Dermis blood vessel endothelial cell (primary cell): ENCODE measurements around the gene ING3. TPM values are rescaled to one million over a fixed set of nuclear protein-coding genes. Genes with fewer than 3 reads are reported as not detected.
"Not testable (repeated sequence)": the region's sequence is repeated elsewhere in the genome, so short reads cannot be mapped to it uniquely, and the experiment has no call there.

Source experiments
- DNase-seq: peaks from one replicate; pipeline ENCODE4 v3.0.0; 2010
- total RNA-seq: library from RNA; depleted of rRNA; stranded (reverse); fragments of >200 nt; gene quantifications from 2 replicates; pipeline ENCODE4 v1.2.3, GENCODE V29; 2014

The ING3 gene
- total RNA-seq, 1 donor from 2014 or later = 35.1 TPM

GRCh38 chr7:121003986-121004685, 53.6 kb downstream of the ING3 start:
- DNase-seq = no peak

GRCh38 chr7:121005058-121005457, 54.5 kb downstream of the ING3 start:
- DNase-seq = not testable (repeated sequence)

- no peak for DNase-seq
These were observed 55.5 kb downstream of the ING3 start for GRCh38 chr7:121005996-121006584.

GRCh38 chr7:121006711-121007315, 56.2 kb downstream of the ING3 start:
- no peak for DNase-seq

GRCh38 chr7:121008816-121009215, 58.2 kb downstream of the ING3 start:
- DNase-seq = no peak

GRCh38 chr7:121011401-121011800, 60.8 kb downstream of the ING3 start:
- DNase-seq = no peak

- DNase-seq = no peak
These were observed 61.7 kb downstream of the ING3 start for GRCh38 chr7:121012170-121012874.

- DNase-seq = no peak
These were observed 62.3 kb downstream of the ING3 start for GRCh38 chr7:121012919-121013318.

GRCh38 chr7:121015560-121015959, 65.0 kb downstream of the ING3 start:
- DNase-seq = no peak

GRCh38 chr7:121016966-121017365, 66.4 kb downstream of the ING3 start:
- DNase-seq = no peak

- DNase-seq = no peak
These were observed 67.0 kb downstream of the ING3 start for GRCh38 chr7:121017586-121017985.

- DNase-seq = no peak
These were observed 68.4 kb downstream of the ING3 start for GRCh38 chr7:121019018-121019417.

- DNase-seq = peak; percentile 75
These were observed 69.8 kb downstream of the ING3 start for GRCh38 chr7:121020249-121020988.

GRCh38 chr7:121020989-121021969, 70.7 kb downstream of the ING3 start:
- peak; percentile 17 for DNase-seq

- DNase-seq = no peak
These were observed 72.6 kb downstream of the ING3 start for GRCh38 chr7:121023194-121023593.

GRCh38 chr7:121023683-121024511, 73.3 kb downstream of the ING3 start:
- DNase-seq = no peak

- no peak for DNase-seq
These were observed 74.0 kb downstream of the ING3 start for GRCh38 chr7:121024611-121025010.

- DNase-seq = no peak
These were observed 75.6 kb downstream of the ING3 start for GRCh38 chr7:121026159-121026558.

GRCh38 chr7:121026577-121027111, 76.1 kb downstream of the ING3 start:
- no peak for DNase-seq
